ENCODE data around the gene RTRAF. TPM values are rescaled to one million over a fixed set of nuclear protein-coding genes. Genes with fewer than 3 reads are reported as not detected.

RTRAF gene
- total RNA-seq, 4 donors from 2014 or later = 72.2 to 109 (median 84.7) TPM

DNA sequence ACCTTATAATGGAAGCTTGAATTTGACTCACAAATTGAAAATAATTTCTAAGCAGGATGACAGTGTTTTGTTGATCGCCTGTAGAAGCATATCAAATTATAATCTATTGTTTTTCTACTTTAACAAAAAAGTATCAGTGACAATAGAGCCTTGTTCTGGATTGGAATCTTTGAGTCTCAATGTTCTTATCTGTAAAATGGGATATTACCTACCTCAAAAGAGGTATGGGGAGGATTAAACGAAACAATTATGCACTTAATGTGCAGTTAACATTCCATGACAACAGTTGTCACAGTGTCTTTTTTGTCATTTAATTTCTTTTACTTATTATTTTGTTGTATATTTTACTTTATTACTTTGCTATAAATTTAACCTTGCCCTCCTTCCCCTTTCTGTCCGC lies 1.1 kb downstream of the RTRAF start:
- TF ChIP-seq POLR2A (IDR thresholded peaks at IDR 0.05) = no peak
- TF ChIP-seq POLR2AphosphoS5 (IDR thresholded peaks at IDR 0.05) = no peak
- TF ChIP-seq EP300 (IDR thresholded peaks at IDR 0.05) = no peak
- TF ChIP-seq, protein P1, sequence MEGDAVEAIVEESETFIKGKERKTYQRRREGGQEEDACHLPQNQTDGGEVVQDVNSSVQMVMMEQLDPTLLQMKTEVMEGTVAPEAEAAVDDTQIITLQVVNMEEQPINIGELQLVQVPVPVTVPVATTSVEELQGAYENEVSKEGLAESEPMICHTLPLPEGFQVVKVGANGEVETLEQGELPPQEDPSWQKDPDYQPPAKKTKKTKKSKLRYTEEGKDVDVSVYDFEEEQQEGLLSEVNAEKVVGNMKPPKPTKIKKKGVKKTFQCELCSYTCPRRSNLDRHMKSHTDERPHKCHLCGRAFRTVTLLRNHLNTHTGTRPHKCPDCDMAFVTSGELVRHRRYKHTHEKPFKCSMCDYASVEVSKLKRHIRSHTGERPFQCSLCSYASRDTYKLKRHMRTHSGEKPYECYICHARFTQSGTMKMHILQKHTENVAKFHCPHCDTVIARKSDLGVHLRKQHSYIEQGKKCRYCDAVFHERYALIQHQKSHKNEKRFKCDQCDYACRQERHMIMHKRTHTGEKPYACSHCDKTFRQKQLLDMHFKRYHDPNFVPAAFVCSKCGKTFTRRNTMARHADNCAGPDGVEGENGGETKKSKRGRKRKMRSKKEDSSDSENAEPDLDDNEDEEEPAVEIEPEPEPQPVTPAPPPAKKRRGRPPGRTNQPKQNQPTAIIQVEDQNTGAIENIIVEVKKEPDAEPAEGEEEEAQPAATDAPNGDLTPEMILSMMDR (IDR thresholded peaks at IDR 0.05) = no peak
- H3K27ac ChIP-seq = peak overlapping the region in 2 of 4 donors; percentile 94
- ATAC-seq = no peak
- WGBS, 2 donors (ENCODE audit: low coverage in 1 of 2) = 55 to 57% methylated on average over 3 of the region's 3 CpGs
- peaks cover 5 to 53% (median 12%) of the 10 kb centered on the region in 3 donors for H3K4me1 ChIP-seq
- no peaks in the 10 kb centered on the region for H3K9me3 ChIP-seq
- H3K36me3 ChIP-seq = peaks cover 2 to 44% of the 10 kb centered on the region in 2 donors
- no peaks in the 10 kb centered on the region for H3K27me3 ChIP-seq
- peak overlapping the region; percentile 85 to 97 for H3K4me3 ChIP-seq

- TF ChIP-seq EP300 (IDR thresholded peaks at IDR 0.05) (no peak), POLR2A (IDR thresholded peaks at IDR 0.05) (no peak), POLR2AphosphoS5 (IDR thresholded peaks at IDR 0.05) (no peak)
- TF ChIP-seq, protein P1 (IDR thresholded peaks at IDR 0.05) = no peak
- ATAC-seq = no peak
- Histone ChIP-seq H3K27ac (no peak overlapping the region), H3K27me3 (no peaks in the 10 kb centered on the region), H3K4me3 (no peak overlapping the region), H3K4me1 (peaks cover 5 to 65% (median 11%) of the 10 kb centered on the region in 3 donors), H3K9me3 (no peaks in the 10 kb centered on the region), H3K36me3 (peaks cover 3 to 55% of the 10 kb centered on the region in 2 donors)
- WGBS, 2 donors (ENCODE audit: low coverage in 1 of 2) = 56 to 76% methylated on average over 3 of the region's 3 CpGs
Measured at GRCh38 chr14:51993285-51993920, 4.1 kb downstream of the RTRAF start.

- no peak for ATAC-seq
- H3K4me1 ChIP-seq = peaks cover 0 to 71% (median 5%) of the 10 kb centered on the region in 3 donors
- H3K27me3 ChIP-seq = no peaks in the 10 kb centered on the region
- no peak for TF ChIP-seq POLR2AphosphoS5 (IDR thresholded peaks at IDR 0.05)
- TF ChIP-seq, protein P1 (IDR thresholded peaks at IDR 0.05) = peak; percentile 71 to 85 (median 76)
- no peak overlapping the region for H3K27ac ChIP-seq
- no peak overlapping the region for H3K4me3 ChIP-seq
- 38 to 42% methylated on average over 4 of the region's 4 CpGs for WGBS, 2 donors (ENCODE audit: low coverage in 1 of 2)
- H3K36me3 ChIP-seq = peaks cover 3 to 79% of the 10 kb centered on the region in 2 donors
- no peaks in the 10 kb centered on the region for H3K9me3 ChIP-seq
Measured at GRCh38 chr14:51996148-51996746, 6.9 kb downstream of the RTRAF start.

- H3K27me3 ChIP-seq = no peaks in the 10 kb centered on the region
- peaks cover 3 to 74% of the 10 kb centered on the region in 2 donors for H3K36me3 ChIP-seq
- H3K4me3 ChIP-seq = no peak overlapping the region
- H3K27ac ChIP-seq = no peak overlapping the region
- no peaks in the 10 kb centered on the region for H3K9me3 ChIP-seq
- no peak for ATAC-seq
- TF ChIP-seq POLR2A (IDR thresholded peaks at IDR 0.05) = no peak
- TF ChIP-seq EP300 (IDR thresholded peaks at IDR 0.05) = no peak
- H3K4me1 ChIP-seq = peaks cover 0 to 73% (median 15%) of the 10 kb centered on the region in 3 donors
Measured at GRCh38 chr14:51998348-51998747, 9.0 kb downstream of the RTRAF start.

GRCh38 chr14:51999084-51999483 lies 9.7 kb downstream of the RTRAF start:
- peak overlapping the region in 2 of 4 donors; percentile 18 to 26 for H3K27ac ChIP-seq
- H3K9me3 ChIP-seq = no peaks in the 10 kb centered on the region
- H3K27me3 ChIP-seq = no peaks in the 10 kb centered on the region
- peaks cover 3 to 67% of the 10 kb centered on the region in 2 donors for H3K36me3 ChIP-seq
- peaks cover 0 to 73% (median 19%) of the 10 kb centered on the region in 3 donors for H3K4me1 ChIP-seq
- no peak for ATAC-seq
- TF ChIP-seq EP300 (IDR thresholded peaks at IDR 0.05) = no peak
- no peak for TF ChIP-seq POLR2A (IDR thresholded peaks at IDR 0.05)
- TF ChIP-seq, protein P1 (IDR thresholded peaks at IDR 0.05) = no peak
- TF ChIP-seq POLR2AphosphoS5 (IDR thresholded peaks at IDR 0.05) = no peak
- no peak overlapping the region for H3K4me3 ChIP-seq
- WGBS, 2 donors (ENCODE audit: low coverage in 1 of 2) = 23 to 58% methylated on average over 2 of the region's 2 CpGs

All from gastroesophageal sphincter (tissue), 4 donors.